ENCODE measurements around the gene THAP3. TPM values are rescaled to one million over a fixed set of nuclear protein-coding genes. Genes with fewer than 3 reads are reported as not detected.

The THAP3 gene, protein sequence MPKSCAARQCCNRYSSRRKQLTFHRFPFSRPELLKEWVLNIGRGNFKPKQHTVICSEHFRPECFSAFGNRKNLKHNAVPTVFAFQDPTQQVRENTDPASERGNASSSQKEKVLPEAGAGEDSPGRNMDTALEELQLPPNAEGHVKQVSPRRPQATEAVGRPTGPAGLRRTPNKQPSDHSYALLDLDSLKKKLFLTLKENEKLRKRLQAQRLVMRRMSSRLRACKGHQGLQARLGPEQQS
- total RNA-seq, result 20.1 TPM

DNA sequence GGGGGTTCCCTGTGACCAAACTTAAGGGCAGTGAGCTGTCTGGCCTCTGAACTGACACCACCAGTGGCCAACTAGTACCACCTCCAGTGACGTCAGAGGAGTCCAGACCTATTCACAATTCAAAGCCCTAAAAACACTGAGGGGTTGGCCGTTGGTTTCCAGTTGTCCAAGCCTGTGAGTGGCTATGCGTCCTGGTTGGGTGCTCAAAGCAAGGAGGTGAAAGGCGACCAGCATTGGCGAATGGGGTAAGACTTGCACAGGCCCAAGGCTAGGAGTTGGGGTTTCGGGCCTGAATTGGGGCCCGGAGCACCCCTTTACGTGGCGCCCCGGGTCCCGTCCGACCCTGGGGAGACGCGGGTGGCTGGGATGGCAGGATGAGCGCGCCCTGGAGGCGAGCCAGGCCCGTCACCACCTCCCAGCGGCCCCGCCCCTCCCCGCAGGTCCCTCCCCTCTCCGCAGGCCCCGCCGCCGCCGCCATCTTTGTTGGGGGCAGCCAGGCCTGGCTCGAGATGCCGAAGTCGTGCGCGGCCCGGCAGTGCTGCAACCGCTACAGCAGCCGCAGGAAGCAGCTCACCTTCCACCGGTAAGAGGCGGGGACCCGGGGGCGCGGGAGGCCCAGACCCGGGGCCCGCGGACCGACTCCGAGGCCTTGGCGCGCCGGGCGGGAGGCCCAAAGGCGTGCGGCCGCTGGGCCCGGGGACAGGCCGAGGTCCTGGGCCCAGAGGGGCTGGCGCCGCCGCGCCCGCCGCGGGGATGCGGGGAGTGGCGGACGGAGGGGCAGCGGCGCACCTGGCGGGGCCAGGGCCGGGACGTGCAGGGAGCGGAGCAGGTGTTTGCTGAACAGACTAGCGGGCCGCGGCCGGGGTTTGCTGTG, at the start of gene THAP3:
Gene THAP3, plus strand, starts transcription at position 159 of the 874 bp plus-strand sequence. Its CDS starts 351 bp downstream, at position 510.
- peak; percentile 92 for DNase-seq

DNA sequence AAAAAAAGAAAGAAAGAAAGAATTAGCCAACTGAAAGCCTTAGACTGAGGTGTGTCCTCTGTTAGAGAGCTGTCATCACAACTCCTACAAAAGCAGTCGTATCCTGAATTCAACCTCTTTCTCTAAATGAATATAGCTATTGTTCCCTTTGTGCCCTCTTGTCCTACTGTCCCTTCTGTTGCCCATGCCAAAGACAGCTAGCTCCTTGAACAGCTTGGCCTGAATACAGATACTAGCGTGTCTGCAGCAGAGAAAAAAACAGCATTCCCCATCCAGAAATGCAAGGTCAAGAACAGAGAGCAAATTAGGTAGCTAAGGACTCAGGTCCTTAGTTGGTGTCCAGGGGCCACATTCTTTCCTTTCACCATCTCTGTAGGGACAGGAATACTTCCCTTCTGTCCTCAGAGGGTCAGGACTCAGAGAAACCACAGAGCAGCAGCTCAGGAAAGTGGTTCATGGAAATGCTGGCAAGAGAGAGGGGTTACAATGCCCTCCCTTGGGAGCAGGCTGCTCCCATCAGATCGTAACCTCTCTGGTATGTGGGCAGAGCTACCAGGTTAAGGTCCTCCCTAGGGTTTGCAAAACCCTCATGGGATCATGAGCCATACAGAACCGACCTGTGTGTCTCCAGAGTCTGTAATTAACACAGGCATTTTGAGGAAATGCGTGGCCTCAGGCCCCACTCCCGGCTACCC, 46.7 kb upstream of the THAP3 start:
- DNase-seq, result no peak

DNA sequence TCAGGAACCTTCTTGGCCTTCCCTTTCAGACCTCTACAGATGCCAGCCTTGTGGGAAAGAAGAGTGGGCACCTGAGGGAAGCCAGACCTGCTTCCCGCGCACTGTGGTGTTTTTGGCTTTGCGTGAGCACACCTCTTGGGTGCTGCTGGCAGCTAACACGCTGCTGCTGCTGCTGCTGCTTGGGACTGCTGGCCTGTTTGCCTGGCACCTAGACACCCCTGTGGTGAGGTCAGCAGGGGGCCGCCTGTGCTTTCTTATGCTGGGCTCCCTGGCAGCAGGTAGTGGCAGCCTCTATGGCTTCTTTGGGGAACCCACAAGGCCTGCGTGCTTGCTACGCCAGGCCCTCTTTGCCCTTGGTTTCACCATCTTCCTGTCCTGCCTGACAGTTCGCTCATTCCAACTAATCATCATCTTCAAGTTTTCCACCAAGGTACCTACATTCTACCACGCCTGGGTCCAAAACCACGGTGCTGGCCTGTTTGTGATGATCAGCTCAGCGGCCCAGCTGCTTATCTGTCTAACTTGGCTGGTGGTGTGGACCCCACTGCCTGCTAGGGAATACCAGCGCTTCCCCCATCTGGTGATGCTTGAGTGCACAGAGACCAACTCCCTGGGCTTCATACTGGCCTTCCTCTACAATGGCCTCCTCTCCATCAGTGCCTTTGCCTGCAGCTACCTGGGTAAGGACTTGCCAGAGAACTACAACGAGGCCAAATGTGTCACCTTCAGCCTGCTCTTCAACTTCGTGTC, 45.9 kb upstream of the THAP3 start:
- DNase-seq, result no peak

DNA sequence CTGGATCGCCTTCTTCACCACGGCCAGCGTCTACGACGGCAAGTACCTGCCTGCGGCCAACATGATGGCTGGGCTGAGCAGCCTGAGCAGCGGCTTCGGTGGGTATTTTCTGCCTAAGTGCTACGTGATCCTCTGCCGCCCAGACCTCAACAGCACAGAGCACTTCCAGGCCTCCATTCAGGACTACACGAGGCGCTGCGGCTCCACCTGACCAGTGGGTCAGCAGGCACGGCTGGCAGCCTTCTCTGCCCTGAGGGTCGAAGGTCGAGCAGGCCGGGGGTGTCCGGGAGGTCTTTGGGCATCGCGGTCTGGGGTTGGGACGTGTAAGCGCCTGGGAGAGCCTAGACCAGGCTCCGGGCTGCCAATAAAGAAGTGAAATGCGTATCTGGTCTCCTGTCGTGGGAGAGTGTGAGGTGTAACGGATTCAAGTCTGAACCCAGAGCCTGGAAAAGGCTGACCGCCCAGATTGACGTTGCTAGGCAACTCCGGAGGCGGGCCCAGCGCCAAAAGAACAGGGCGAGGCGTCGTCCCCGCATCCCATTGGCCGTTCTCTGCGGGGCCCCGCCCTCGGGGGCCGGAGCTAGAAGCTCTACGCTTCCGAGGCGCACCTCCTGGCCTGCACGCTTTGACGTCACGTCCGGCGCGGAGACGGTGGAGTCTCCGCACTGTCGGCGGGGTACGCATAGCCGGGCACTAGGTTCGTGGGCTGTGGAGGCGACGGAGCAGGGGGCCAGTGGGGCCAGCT, 45.1 kb upstream of the THAP3 start, which contains the start of gene ZBTB48:
Gene ZBTB48, plus strand, starts transcription at position 621 of the 745 bp plus-strand sequence. CDS start 616 bp downstream, outside the sequence.
- DNase-seq, result peak; percentile 100

DNA sequence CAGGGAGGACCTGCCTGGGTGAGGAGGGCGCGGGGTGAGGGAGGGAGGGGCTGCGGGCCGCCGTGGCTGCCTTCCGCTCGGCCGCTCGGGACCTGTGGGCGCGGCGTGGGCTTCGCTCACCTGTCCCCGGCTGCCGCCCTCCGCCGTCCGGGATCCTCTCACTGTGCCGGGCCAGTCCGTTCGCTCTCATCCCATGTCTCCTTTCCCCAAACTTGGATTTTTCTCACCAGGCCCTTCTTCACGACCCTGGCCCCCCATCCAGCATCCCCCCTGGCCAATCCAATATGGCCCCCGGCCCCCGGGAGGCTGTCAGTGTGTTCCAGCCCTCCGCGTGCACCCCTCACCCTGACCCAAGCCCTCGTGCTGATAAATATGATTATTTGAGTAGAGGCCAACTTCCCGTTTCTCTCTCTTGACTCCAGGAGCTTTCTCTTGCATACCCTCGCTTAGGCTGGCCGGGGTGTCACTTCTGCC, 44.5 kb upstream of the THAP3 start:
- DNase-seq, result no peak

DNA sequence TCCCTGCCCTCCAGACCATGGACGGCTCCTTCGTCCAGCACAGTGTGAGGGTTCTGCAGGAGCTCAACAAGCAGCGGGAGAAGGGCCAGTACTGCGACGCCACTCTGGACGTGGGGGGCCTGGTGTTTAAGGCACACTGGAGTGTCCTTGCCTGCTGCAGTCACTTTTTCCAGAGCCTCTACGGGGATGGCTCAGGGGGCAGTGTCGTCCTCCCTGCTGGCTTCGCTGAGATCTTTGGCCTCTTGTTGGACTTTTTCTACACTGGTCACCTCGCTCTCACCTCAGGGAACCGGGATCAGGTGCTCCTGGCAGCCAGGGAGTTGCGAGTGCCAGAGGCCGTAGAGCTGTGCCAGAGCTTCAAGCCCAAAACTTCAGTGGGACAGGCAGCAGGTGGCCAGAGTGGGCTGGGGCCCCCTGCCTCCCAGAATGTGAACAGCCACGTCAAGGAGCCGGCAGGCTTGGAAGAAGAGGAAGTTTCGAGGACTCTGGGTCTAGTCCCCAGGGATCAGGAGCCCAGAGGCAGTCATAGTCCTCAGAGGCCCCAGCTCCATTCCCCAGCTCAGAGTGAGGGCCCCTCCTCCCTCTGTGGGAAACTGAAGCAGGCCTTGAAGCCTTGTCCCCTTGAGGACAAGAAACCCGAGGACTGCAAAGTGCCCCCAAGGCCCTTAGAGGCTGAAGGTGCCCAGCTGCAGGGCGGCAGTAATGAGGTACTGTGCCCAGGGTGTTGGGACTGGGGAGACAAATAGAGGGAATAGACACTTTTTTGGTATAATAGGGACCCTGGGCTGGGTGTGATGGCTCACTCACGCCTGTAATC, 43.9 kb upstream of the THAP3 start:
- DNase-seq, result no peak

DNA sequence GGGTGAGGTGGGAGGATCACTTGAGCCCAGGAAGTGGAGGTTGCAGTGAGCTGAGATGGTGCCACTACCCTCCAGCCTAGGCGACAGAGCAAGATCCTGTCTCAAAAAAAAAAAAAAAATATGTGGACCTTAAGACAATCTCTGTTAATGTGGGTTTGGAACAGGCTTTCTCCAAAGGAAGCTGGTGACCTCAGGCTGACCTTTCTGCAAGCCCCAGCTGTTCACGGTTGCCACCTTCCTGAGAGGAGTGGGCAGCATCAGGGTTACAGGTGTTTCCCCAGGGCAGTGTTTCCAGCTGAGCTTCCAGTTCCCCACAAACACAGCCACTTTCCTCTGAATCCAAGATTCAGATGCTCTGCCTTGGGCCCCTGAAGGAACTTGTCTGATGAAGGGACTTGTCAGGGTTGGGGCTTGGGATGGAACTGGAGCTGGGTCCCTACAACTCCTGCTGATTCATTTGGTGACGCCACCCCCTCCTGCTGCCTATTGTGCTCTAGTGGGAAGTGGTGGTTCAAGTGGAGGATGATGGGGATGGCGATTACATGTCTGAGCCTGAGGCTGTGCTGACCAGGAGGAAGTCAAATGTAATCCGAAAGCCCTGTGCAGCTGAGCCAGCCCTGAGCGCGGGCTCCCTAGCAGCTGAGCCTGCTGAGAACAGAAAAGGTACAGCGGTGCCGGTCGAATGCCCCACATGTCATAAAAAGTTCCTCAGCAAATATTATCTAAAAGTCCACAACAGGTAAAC, 42.9 kb upstream of the THAP3 start:
- DNase-seq, result no peak

DNA sequence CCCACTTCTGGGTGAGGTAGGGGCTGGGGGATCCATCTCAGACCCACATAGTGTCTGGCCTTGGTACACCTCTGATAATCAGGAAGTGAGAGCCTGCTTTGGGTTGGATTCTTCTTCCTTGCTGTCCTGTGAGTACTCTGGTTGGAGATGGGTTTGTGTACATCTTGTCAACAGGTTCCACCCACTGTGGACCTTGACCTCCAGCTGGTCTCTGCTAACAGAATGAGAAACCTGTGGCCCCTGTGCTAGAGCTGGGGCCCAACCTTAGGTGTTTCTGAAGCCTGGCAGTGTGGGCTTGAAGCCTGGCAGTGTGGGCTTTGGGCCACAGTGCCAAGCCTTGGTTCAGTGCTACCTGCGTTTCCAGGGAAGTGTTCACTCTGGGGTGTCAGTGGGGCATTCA, 42.3 kb upstream of the THAP3 start:
- DNase-seq, result no peak

DNA sequence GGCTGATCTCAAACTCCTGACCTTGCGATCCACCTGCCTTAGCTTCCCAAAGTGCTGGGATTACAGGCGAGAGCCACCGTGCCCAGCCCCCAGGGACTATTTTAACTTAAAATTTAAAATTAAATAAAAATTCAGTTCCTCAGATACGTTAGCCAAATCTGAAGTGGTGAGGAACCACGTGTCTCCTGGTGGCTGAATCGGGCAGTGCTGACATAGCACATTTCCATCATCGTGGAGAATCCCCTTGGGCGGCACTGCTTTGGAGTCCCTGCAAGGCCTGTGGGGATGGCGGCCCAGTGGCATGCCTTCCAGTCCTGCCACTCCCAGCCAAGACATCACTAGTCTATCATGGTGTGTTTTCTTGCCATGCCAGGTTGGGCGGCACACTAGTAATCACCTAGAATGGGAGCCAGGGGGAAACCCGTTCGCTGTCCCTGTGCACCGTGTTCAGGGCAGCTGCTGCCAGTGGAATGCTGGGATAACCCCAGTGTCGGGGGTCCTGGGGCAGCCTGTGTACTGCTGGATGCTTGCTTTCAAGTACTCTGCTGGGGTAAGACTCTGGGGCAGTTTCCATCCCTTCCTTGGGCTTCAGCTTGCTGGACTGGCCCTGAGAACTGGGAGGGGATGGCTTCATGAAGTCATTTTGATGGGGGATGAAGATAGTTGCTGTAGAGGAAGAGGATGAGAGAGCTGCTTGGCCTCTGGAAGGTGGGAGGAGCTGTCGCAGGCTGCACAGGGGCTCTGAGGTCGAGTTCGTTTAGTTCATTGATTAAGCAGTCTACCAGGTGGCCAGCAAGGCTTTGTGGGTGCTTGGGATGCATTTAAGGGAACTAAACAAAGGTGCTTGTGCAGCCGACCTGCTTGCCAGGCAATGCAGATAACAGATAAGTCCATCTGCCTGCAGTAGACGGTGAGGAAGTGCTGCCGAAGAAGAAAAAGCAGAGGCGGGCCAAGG, 40.3 kb upstream of the THAP3 start:
- no peak for DNase-seq

DNA sequence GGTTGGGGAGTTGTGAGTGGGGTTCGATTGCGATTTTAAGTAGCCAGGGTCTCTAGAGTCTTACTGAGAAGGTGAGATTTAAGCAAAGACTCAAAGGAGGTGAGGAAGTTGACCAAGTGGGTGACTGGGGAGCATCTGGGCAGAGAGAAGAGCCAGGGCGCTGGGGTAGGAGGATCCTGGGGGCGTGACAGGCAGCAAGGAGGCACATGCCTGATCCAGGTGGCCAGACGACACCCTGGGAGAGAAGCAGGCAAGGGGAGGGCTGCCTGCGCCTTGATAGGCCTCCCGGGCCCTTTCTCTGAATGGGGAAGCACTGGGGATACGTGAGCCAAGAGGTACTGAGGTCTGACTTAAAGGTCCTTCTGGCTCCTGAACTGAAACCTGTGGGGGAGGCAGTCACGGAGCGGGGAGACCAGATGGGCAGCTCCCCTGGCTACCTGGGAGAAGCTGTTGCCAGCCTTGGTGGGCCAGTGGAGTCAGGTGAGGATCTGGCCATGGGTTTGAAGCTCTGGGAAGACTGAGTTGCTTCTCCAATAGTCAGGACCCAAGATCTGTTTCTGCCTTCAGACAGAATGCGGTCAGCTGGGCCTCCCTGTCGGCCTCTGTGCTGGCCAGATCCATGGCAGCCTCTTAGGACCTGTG, 39.5 kb upstream of the THAP3 start:
- DNase-seq, result no peak

DNA sequence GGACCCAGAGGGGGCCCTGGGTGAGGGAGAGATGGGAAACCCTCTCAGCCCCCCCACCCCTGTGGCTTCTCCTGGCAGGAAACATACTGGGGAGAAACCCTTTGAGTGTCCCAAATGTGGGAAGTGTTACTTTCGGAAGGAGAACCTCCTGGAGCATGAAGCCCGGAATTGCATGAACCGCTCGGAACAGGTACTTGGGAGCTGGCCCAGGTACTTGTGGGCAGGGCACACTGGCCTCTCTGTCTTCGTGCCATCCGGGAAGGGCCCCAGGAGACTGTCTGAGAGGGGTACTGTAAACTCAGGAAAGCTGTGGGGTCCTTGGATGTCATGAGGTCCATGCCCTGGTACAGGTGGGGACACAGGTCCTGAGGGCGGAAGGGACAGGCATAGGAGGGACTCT, 38.8 kb upstream of the THAP3 start:
- no peak for DNase-seq

DNA sequence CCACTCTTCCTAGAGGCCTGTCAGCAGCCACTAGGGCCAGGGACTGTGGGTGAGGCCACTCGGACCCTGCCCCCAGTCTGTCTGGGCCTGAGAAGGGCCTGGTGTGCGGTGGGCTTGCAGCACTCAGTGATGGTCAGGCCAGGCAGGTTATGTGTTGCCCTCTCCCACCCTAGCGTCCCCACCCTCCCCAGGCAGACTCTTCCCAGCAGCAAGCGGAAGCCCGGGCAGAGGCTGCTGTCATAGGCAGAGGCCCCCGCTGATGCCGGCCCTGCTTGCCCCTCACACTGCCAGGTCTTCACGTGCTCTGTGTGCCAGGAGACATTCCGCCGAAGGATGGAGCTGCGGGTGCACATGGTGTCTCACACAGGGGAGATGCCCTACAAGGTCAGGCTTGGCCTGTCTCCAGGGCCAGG, 38.3 kb upstream of the THAP3 start:
- no peak for DNase-seq

DNA sequence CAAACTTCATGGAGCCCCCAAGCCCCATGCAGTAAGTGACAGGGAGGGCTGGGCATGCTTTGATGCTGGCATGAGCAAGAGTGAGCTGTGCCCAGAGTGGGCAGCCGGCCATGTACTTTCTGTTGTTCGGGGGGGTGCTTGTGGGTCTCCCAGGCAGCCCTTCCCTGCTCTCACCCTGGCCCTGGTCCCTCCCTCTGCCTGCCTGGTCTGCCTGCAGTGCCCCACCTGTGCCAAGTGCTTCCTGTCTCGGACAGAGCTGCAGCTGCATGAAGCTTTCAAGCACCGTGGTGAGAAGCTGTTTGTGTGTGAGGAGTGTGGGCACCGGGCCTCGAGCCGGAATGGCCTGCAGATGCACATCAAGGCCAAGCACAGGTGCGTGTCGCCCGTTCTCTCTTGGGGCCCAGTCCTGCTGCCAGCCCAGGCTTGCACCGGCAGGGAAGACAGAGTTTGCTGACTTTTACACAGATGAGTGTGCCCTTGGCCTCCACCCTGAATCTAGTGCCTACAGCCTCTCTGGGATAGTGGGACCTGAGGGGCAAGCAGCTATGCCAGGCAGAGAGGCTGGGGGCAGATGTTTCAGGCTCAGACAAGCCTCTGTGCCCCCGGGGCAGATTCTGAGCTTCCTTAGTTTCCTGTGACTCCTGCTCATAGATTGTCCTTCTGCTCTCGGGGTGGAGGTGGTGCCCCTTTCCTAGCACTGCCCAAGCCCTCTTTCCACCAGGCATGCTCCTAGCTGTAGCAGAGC, 37.2 kb upstream of the THAP3 start:
- DNase-seq, result peak; percentile 86

DNA sequence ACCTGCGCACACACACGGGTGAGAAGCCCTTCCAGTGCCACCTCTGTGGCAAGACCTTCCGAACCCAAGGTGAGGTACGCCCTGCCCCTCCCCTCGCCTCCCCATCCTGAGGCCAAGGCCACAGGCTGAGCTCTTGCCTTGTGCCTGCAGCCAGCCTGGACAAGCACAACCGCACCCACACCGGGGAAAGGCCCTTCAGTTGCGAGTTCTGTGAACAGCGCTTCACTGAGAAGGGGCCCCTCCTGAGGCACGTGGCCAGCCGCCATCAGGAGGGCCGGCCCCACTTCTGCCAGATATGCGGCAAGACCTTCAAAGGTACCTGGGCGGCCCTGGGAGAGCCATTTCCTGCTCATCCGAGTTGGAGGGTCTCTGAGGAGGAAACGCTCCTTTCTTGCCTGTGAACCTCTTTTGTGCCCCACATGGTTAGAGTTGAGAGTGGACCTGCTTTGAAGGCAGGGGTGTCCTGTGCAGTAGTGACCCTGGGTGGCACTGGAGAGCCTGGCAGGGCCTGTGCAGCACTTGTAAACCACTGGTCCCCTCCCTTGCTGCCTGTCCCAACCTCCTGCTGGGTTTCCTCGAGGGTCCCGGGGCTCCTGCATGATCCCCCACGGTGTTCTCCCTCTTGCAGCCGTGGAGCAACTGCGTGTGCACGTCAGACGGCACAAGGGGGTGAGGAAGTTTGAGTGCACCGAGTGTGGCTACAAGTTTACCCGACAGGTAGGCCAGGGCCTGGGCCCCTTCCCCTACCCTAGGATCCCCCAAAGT, 36.4 kb upstream of the THAP3 start:
- DNase-seq, result no peak

DNA sequence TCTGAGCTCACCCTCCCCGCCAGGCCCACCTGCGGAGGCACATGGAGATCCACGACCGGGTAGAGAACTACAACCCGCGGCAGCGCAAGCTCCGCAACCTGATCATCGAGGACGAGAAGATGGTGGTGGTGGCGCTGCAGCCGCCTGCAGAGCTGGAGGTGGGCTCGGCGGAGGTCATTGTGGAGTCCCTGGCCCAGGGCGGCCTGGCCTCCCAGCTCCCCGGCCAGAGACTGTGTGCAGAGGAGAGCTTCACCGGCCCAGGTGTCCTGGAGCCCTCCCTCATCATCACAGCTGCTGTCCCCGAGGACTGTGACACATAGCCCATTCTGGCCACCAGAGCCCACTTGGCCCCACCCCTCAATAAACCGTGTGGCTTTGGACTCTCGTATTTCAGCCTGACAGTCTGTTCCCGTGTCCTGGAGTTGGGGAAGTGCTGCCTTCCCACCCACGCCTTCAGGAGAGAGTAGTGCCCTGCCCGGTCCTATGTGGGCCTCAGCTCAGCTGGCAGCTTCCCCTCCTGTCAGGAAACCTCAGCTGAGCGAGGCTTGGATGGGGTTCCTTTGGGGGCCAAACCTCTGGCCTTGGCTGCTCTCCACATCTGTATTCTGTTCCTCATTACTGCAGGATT, 35.7 kb upstream of the THAP3 start:
- no peak for DNase-seq

DNA sequence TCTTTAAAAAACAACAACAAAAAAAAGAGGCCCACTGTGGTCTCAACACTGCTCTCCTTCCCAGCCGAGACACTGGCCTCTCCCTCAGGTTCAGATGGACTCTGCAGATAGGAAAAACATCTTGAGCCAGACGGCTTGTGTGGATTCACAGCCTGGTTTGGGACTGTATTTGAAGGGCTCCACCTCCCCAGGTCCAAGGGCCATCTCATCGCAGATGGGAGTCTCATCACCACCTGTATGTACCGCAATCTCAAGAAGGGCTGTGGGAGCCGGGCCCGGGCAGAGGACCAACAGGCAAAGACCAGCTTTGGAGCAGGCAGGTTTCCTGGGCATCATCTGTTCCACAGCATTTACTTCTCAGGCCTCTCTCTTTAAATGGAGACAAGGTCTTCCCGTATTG, 34.6 kb upstream of the THAP3 start:
- DNase-seq, result no peak
